OCI-LY7 (cell line): ENCODE measurements around the gene GATA5.

Experiments
- EZH2phosphoT487 ChIP-seq: fragments of 200-600 bp; sonication (generic); IDR thresholded peaks from 2 replicates; pipeline ENCODE4 v1.6.1; 2018; ENCODE audit warnings: low read depth, borderline replicate concordance, mild to moderate bottlenecking, mixed run types, antibody characterized with exemption, low read length, moderate library complexity, mixed read lengths
- TF ChIP-seq, protein P1 (sequence below): fragments of 200-600 bp; sonication (generic); conservative IDR thresholded peaks from 2 replicates; pipeline ENCODE4 v1.5.1; 2014; ENCODE audit warnings: mild to moderate bottlenecking, antibody characterized with exemption, low read length, moderate library complexity, mixed read lengths

DNA sequence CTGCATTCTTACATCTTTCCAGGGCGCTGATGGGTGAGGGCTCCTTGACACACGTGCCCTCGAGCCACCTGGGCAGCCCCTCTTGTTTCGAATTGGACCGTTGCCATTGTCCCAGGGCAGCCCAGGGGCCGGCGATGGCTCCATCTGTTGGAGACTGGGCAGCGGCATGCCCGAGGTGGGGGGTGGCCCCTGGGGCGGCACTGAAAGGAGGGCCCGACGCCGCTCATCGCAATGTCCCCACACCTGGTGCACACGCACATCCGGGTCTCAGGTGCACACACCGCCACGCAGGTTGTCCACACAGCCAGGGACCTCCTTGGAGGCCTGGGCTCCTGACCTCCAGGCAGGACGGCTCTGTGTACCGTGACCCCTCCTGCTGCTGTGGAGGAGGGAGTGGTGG, 18.0 kb downstream of the GATA5 start:
- TF ChIP-seq, protein P1, sequence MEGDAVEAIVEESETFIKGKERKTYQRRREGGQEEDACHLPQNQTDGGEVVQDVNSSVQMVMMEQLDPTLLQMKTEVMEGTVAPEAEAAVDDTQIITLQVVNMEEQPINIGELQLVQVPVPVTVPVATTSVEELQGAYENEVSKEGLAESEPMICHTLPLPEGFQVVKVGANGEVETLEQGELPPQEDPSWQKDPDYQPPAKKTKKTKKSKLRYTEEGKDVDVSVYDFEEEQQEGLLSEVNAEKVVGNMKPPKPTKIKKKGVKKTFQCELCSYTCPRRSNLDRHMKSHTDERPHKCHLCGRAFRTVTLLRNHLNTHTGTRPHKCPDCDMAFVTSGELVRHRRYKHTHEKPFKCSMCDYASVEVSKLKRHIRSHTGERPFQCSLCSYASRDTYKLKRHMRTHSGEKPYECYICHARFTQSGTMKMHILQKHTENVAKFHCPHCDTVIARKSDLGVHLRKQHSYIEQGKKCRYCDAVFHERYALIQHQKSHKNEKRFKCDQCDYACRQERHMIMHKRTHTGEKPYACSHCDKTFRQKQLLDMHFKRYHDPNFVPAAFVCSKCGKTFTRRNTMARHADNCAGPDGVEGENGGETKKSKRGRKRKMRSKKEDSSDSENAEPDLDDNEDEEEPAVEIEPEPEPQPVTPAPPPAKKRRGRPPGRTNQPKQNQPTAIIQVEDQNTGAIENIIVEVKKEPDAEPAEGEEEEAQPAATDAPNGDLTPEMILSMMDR: no peak
- no peak for TF ChIP-seq EZH2phosphoT487
